MCF 10A (cell line): ENCODE data around the gene CPPED1. TPM values are rescaled to one million over a fixed set of nuclear protein-coding genes. Genes with fewer than 3 reads are reported as not detected.

Source experiments
- BruUV-seq: library from RNA; stranded (reverse); fragments of 400-500 nt; replicated peaks from 2 replicates; lab custom pipeline; 2021; lab: Mats Ljungman, UMichigan
- CTCF ChIA-PET: fragments of 300-600 bp; sonication (Branson Sonifier 250); formaldehyde crosslinking; extraction: SDS; loops from one replicate; lab custom pipeline; 2021; ENCODE audit warnings: antibody characterized with exemption, inconsistent platforms; lab: Yijun Ruan, JAX
- POLR2A ChIA-PET: fragments of 300-600, 350-650 bp; sonication (Branson Sonifier 250); formaldehyde crosslinking; extraction: SDS; loops from one replicate; lab custom pipeline; 2020; ENCODE audit warnings: antibody characterized with exemption, inconsistent platforms; lab: Yijun Ruan, JAX
- DNase-seq: peaks from one replicate; pipeline ENCODE4 v3.0.0-alpha.2; 2018; ENCODE audit not compliant: unreplicated experiment
- H3K27ac Mint-ChIP-seq: one replicate; pipeline ENCODE4 v1.8.0; 2022; ENCODE audit warnings: mild to moderate bottlenecking, low read depth, mixed read lengths; ENCODE audit not compliant: unreplicated experiment
- H3K27me3 Mint-ChIP-seq: one replicate; pipeline ENCODE4 v1.8.0; 2022; ENCODE audit warnings: mixed read lengths; ENCODE audit not compliant: insufficient read depth, unreplicated experiment
- H3K36me3 Mint-ChIP-seq: one replicate; pipeline ENCODE4 v1.8.0; 2022; ENCODE audit warnings: mild to moderate bottlenecking, moderate library complexity, mixed read lengths; ENCODE audit not compliant: insufficient read depth, unreplicated experiment
- H3K4me1 Mint-ChIP-seq: one replicate; pipeline ENCODE4 v1.8.0; 2022; ENCODE audit warnings: mixed read lengths; ENCODE audit not compliant: insufficient read depth, unreplicated experiment
- H3K4me3 Mint-ChIP-seq: one replicate; pipeline ENCODE4 v1.8.0; 2022; ENCODE audit warnings: mild to moderate bottlenecking, moderate library complexity, mixed read lengths; ENCODE audit not compliant: unreplicated experiment
- H3K9me3 Mint-ChIP-seq: one replicate; pipeline ENCODE4 v1.8.0; 2022; ENCODE audit warnings: mixed read lengths; ENCODE audit not compliant: unreplicated experiment
- CTCF ChIP-seq: fragments of 200-600 bp; IDR thresholded peaks from one replicate; pipeline ENCODE4 v1.8.0; 2022; ENCODE audit warnings: antibody characterized with exemption, mild to moderate bottlenecking; ENCODE audit not compliant: unreplicated experiment
- intact Hi-C: fragments of 100-400 bp; cut with micrococcal nuclease; formaldehyde crosslinking; loops from 2 replicates; pipeline ENCODE4 v1.14.1; 2022
- total RNA-seq: library from RNA; stranded (reverse); gene quantifications from 2 replicates; pipeline ENCODE4 v1.2.3, GENCODE V29; 2022

Gene CPPED1
- total RNA-seq, 1 experiment from 2014 or later, result 13.8 TPM

- H3K27ac Mint-ChIP-seq, result no peak overlapping the region
- no TSS peak for BruUV-seq
- peaks cover 18% of the 10 kb centered on the region for H3K9me3 Mint-ChIP-seq
- no peaks in the 10 kb centered on the region for H3K36me3 Mint-ChIP-seq
- intact Hi-C loops, result no loop called here
- H3K4me1 Mint-ChIP-seq, result peaks cover 5% of the 10 kb centered on the region
- DNase-seq, result no peak
- POLR2A ChIA-PET, result interaction anchor here (0.5 kb wide), 1 partner anchor 69 kb away, joined by 3 read pairs; no protein-coding TSS in a partner anchor
- H3K4me3 Mint-ChIP-seq, result no peak overlapping the region
- no peaks in the 10 kb centered on the region for H3K27me3 Mint-ChIP-seq
- CTCF ChIA-PET, result no interaction called here
- TF ChIP-seq CTCF, result no peak
Measured at GRCh38 chr16:12646098-12646489, 157.6 kb downstream of the CPPED1 start.

- no peak for TF ChIP-seq CTCF
- CTCF ChIA-PET, result no interaction called here
- no peak overlapping the region for H3K27ac Mint-ChIP-seq
- no peak overlapping the region for H3K4me3 Mint-ChIP-seq
- H3K9me3 Mint-ChIP-seq, result peaks cover 9% of the 10 kb centered on the region
- peaks cover 5% of the 10 kb centered on the region for H3K4me1 Mint-ChIP-seq
- POLR2A ChIA-PET, result no interaction called here
- intact Hi-C loops, result no loop called here
- DNase-seq, result no peak
- BruUV-seq, result no TSS peak
- H3K36me3 Mint-ChIP-seq, result no peaks in the 10 kb centered on the region
- H3K27me3 Mint-ChIP-seq, result no peaks in the 10 kb centered on the region
Measured at GRCh38 chr16:12643034-12643455, 160.6 kb downstream of the CPPED1 start.

GRCh38 chr16:12639044-12639443 is 164.6 kb downstream of the CPPED1 start:
- DNase-seq, result peak; percentile 19
- CTCF ChIA-PET, result no interaction called here
- H3K36me3 Mint-ChIP-seq, result no peaks in the 10 kb centered on the region
- peaks cover 9% of the 10 kb centered on the region for H3K9me3 Mint-ChIP-seq
- no peak overlapping the region for H3K4me3 Mint-ChIP-seq
- H3K27ac Mint-ChIP-seq, result no peak overlapping the region
- no peaks in the 10 kb centered on the region for H3K27me3 Mint-ChIP-seq
- BruUV-seq, result no TSS peak
- no peak for TF ChIP-seq CTCF
- POLR2A ChIA-PET, result no interaction called here
- intact Hi-C loops, result no loop called here
- no peaks in the 10 kb centered on the region for H3K4me1 Mint-ChIP-seq

- CTCF ChIA-PET, result interaction anchor here (0.5 kb wide), 1 partner anchor 626 kb away, joined by 3 read pairs; no protein-coding TSS in a partner anchor
- BruUV-seq, result no TSS peak
- POLR2A ChIA-PET, result no interaction called here
- TF ChIP-seq CTCF, result no peak
- H3K4me1 Mint-ChIP-seq, result no peaks in the 10 kb centered on the region
- no peak overlapping the region for H3K4me3 Mint-ChIP-seq
- H3K27me3 Mint-ChIP-seq, result no peaks in the 10 kb centered on the region
- no peaks in the 10 kb centered on the region for H3K36me3 Mint-ChIP-seq
- intact Hi-C loops, result no loop called here
- no peak for DNase-seq
- H3K9me3 Mint-ChIP-seq, result peaks cover 9% of the 10 kb centered on the region
- H3K27ac Mint-ChIP-seq, result no peak overlapping the region
Measured at GRCh38 chr16:12637002-12637401, 166.7 kb downstream of the CPPED1 start.
